Measurements from ENCODE around the gene PLCXD1.

Gene PLCXD1

DNA sequence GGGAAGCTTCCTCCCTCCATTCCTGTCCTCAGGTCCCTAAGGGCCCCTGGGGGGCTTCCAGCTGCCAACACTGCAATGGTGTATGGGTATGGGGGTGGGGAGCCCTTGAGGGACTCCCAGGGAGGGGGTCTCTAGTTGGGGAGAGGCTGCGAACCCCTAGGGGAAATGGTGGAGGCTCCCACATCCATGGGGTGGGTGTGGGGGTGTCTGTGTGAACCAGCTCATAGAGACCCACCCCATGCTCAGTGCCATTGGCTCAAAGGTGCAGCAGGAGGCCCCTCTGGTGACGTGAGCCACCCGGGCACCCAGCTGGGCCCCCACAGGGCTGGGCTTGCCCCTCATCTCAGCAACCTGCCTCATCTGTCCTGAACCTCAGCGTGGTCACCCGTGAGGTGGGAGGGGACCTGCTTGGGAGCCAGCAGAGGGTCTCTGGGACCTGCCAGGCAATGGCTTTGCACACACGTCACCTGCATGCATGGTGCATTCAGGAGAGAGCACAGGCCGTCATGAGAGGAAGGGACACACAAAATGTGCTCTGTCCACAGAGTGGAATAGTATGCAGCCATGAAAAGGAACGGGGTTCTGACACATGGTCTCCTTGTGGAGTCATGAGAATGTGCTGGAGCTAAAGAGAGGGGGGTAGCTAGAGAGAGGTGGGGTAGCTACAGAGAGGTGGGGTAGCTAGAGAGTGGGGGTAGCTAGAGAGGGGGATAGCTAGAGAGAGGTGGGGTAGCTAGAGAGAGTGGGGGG lies 22.7 kb upstream of the PLCXD1 start:
- Histone ChIP-seq H3K27me3 (ENCODE audit: insufficient read depth, low read length) (0 out of 2 replicates have a peak, but pooled peaks cover 5% of the 10 kb centered on the region), H3F3A (ENCODE audit: insufficient read depth, low read length) (no peaks in the 10 kb centered on the region), H3K9me3 (ENCODE audit: low read length) (no peaks in the 10 kb centered on the region), H3K9ac (ENCODE audit: low read length) (no peak overlapping the region), H4K20me1 (ENCODE audit: insufficient read depth, low read length) (no peaks in the 10 kb centered on the region), H3K27ac (ENCODE audit: low read depth, low read length, poor library complexity, severe bottlenecking) (no peak overlapping the region), H3K79me2 (ENCODE audit: insufficient read depth, low read length) (no peaks in the 10 kb centered on the region), H3K4me2 (ENCODE audit: low read length) (no peak overlapping the region), H3K36me3 (ENCODE audit: insufficient read depth, low read length) (no peaks in the 10 kb centered on the region), H3K4me1 (ENCODE audit: insufficient read depth, low read length, severe bottlenecking) (peaks cover 8% of the 10 kb centered on the region), H2AFZ (ENCODE audit: low read length) (no peak overlapping the region), H3K9me2 (ENCODE audit: low read depth, low read length) (no peaks in the 10 kb centered on the region), H3K4me3 (ENCODE audit: low read depth, low read length, poor library complexity, severe bottlenecking) (no peak overlapping the region)
- TF ChIP-seq CTCF (IDR thresholded peaks at IDR 0.05; ENCODE audit: low read length) (no peak), EZH2 (IDR thresholded peaks at IDR 0.05; ENCODE audit: borderline replicate concordance, low read length) (no peak)

DNA sequence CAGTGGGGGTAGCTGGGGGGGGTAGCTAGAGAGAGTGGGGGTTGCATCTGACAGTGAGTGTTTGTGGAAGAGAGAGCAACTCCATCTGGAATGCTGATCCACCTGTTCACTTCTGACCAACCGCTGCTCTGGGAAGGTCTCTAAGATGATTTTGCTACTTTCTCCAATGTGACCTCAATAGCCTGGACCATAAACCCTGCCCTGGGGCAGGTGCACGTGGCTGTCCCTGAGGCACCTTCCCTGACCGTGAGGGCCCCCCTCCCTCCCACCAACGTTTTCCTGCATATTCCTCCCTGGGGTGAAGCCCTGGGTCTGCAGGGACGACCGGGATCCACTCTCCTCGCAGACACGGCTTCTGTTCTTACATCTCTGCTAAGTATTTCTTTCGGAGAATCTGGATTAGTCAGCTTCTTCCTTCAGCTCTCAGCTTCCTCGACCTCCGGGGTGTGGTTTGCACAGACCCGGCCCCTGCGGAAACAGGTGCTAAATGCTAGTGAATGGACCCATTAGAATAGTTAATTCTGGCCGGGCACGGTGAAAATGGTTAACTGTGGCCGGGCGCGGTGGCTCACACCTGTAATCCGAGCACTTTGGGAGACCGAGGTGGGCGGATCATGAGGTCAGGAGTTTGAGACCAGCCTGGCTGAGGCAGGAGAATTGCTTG lies 21.4 kb upstream of the PLCXD1 start:
- Histone ChIP-seq H3K4me1 (ENCODE audit: insufficient read depth, low read length, severe bottlenecking) (peaks cover 8% of the 10 kb centered on the region), H3K27ac (ENCODE audit: low read depth, low read length, poor library complexity, severe bottlenecking) (no peak overlapping the region), H3K4me3 (ENCODE audit: low read depth, low read length, poor library complexity, severe bottlenecking) (peak overlapping the region; percentile 32), H2AFZ (ENCODE audit: low read length) (no peak overlapping the region), H3K79me2 (ENCODE audit: insufficient read depth, low read length) (no peaks in the 10 kb centered on the region), H3K9me2 (ENCODE audit: low read depth, low read length) (no peaks in the 10 kb centered on the region), H4K20me1 (ENCODE audit: insufficient read depth, low read length) (no peaks in the 10 kb centered on the region), H3F3A (ENCODE audit: insufficient read depth, low read length) (no peaks in the 10 kb centered on the region), H3K9me3 (ENCODE audit: low read length) (no peaks in the 10 kb centered on the region), H3K4me2 (ENCODE audit: low read length) (peak overlapping the region; percentile 63), H3K36me3 (ENCODE audit: insufficient read depth, low read length) (no peaks in the 10 kb centered on the region), H3K27me3 (ENCODE audit: insufficient read depth, low read length) (0 out of 2 replicates have a peak, but pooled peaks cover 5% of the 10 kb centered on the region), H3K9ac (ENCODE audit: low read length) (no peak overlapping the region; the same call in 1 of the 2 replicates)
- TF ChIP-seq EZH2 (IDR thresholded peaks at IDR 0.05; ENCODE audit: borderline replicate concordance, low read length) (no peak), CTCF (IDR thresholded peaks at IDR 0.05; ENCODE audit: low read length) (no peak)

- H3K9ac ChIP-seq (ENCODE audit: low read length): no peak overlapping the region
Measured at GRCh38 chrX:261167-261918, 19.8 kb upstream of the PLCXD1 start.

More at GRCh38 chrX:261167-261918, 19.8 kb upstream of the PLCXD1 start:
- Histone ChIP-seq H3K9me2 (ENCODE audit: low read depth, low read length) (no peaks in the 10 kb centered on the region), H4K20me1 (ENCODE audit: insufficient read depth, low read length) (no peaks in the 10 kb centered on the region), H3F3A (ENCODE audit: insufficient read depth, low read length) (no peaks in the 10 kb centered on the region), H3K27me3 (ENCODE audit: insufficient read depth, low read length) (peaks cover 5% of the 10 kb centered on the region; the same call in 1 of the 2 replicates), H3K79me2 (ENCODE audit: insufficient read depth, low read length) (no peaks in the 10 kb centered on the region), H3K4me3 (ENCODE audit: low read depth, low read length, poor library complexity, severe bottlenecking) (no peak overlapping the region), H3K36me3 (ENCODE audit: insufficient read depth, low read length) (no peaks in the 10 kb centered on the region), H3K9me3 (ENCODE audit: low read length) (no peaks in the 10 kb centered on the region), H3K4me1 (ENCODE audit: insufficient read depth, low read length, severe bottlenecking) (peaks cover 8% of the 10 kb centered on the region), H3K4me2 (ENCODE audit: low read length) (no peak overlapping the region), H2AFZ (ENCODE audit: low read length) (no peak overlapping the region), H3K27ac (ENCODE audit: low read depth, low read length, poor library complexity, severe bottlenecking) (no peak overlapping the region)
- TF ChIP-seq EZH2 (IDR thresholded peaks at IDR 0.05; ENCODE audit: borderline replicate concordance, low read length): no peak
- no peak for TF ChIP-seq CTCF (IDR thresholded peaks at IDR 0.05; ENCODE audit: low read length)
